ENCODE data around the gene SELENOF.

DNA sequence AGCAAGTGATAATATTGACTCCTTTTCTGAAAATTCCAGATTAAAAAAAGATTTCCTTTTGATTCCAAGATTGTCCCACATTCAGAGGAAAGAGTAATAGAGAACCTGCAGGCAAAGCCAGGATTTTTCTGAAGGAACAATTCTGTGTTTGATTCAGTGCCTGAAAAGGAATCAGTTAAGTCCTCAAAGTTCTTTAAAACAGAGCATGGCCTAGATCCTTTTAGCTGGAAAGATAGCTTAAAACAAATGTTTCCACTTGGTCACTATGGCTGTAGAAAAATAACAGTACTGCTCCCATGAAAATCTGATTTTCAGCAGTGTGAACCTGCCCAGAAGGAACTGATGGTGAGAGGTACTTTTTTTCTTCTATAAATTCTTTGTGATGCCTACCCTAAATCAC lies 42.3 kb upstream of the SELENOF start:
- TF ChIP-seq, protein P1, sequence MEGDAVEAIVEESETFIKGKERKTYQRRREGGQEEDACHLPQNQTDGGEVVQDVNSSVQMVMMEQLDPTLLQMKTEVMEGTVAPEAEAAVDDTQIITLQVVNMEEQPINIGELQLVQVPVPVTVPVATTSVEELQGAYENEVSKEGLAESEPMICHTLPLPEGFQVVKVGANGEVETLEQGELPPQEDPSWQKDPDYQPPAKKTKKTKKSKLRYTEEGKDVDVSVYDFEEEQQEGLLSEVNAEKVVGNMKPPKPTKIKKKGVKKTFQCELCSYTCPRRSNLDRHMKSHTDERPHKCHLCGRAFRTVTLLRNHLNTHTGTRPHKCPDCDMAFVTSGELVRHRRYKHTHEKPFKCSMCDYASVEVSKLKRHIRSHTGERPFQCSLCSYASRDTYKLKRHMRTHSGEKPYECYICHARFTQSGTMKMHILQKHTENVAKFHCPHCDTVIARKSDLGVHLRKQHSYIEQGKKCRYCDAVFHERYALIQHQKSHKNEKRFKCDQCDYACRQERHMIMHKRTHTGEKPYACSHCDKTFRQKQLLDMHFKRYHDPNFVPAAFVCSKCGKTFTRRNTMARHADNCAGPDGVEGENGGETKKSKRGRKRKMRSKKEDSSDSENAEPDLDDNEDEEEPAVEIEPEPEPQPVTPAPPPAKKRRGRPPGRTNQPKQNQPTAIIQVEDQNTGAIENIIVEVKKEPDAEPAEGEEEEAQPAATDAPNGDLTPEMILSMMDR (IDR thresholded peaks at IDR 0.05): no peak
- TF ChIP-seq POLR2AphosphoS5 (IDR thresholded peaks at IDR 0.05) (no peak), EP300 (IDR thresholded peaks at IDR 0.05) (no peak)
